Measurements from ENCODE around the gene CRTC1. TPM values are rescaled to one million over a fixed set of nuclear protein-coding genes. Genes with fewer than 3 reads are reported as not detected.

The CRTC1 gene
- total and polyA plus RNA-seq, 2 experiments from 2014 or later = 1.2 to 5.1 TPM

DNA sequence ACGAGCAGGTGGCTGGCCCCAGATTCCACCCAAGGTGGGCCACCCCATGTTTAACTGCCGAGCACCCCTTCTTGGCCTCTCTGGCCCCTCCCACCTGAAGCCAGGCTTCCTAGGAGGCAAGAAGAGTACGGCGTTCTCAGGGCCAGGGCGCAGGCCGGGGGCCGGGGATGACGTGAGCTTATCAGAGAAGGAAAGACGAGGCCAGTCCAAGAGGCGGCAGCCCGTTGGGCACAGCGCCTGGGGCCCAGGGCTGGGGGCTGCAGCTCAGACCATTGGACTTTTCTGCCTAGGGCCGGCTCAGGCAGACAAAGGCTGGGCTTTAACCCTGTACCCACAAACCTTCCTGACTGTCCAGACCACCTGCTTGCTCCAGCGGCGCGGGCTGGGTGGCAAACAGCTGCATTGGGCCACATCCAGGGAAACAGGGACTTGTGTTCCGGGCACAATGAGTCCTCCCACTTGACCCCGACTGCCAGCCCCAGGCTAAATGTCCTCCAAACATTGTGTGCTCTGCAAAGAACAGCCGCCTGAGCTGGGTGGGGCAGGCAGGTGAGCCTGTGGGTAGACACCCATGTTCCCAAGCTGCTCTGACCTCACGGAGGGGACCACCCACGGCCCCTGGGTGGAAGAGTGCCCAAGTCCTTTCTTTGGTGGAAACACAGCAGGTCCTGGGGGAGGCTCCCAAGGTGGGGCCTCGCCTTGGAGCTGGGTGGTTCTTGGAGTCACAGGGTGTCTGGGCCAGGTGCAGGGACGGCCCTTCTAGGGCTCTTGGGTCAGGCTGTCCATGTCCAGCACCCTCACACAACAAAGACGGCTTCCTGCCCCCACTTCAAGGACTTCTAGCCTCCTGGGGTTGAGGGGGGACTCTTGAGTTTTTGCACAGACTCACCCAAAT, 85.8 kb downstream of the CRTC1 start:
- peaks cover 11% of the 10 kb centered on the region for H3K4me1 ChIP-seq (ENCODE audit: insufficient read depth)
- H3K9me3 ChIP-seq (ENCODE audit: low read depth) = no peaks in the 10 kb centered on the region
- WGBS, 2 experiments (ENCODE audit: low coverage in 1 of 2, low lambda C conversion rate in 2 of 2, missing lambda C conversion rate in 2 of 2) = 89 to 90% methylated on average over 24 of the region's 24 CpGs
- H3F3A ChIP-seq (ENCODE audit: insufficient read depth) = peaks cover 11% of the 10 kb centered on the region; the same call in 1 of the 2 replicates
- no peak overlapping the region for H3K9ac ChIP-seq
- no peaks in the 10 kb centered on the region for H3K27me3 ChIP-seq (replicated peaks; ENCODE audit: insufficient read depth)
- DNase-seq = no peak
- no peaks in the 10 kb centered on the region for H3K36me3 ChIP-seq (ENCODE audit: low read depth)
- no peak overlapping the region for H3K4me3 ChIP-seq
- in situ Hi-C loops (cut with MboI) = no loop called here
- TF ChIP-seq EZH2 (IDR thresholded peaks at IDR 0.05; ENCODE audit: insufficient read depth, poor library complexity, severe bottlenecking) (no peak), EZH2phosphoT487 (IDR thresholded peaks at IDR 0.05; ENCODE audit: insufficient read depth, low read depth) (no peak)
- H3K79me2 ChIP-seq (ENCODE audit: insufficient read depth) = no peaks in the 10 kb centered on the region
- H3K27ac ChIP-seq = no peak overlapping the region
- H3K4me2 ChIP-seq (ENCODE audit: unreplicated experiment) = no peak overlapping the region
- no peaks in the 10 kb centered on the region for H4K20me1 ChIP-seq (ENCODE audit: insufficient read depth)
- no peak overlapping the region for H2AFZ ChIP-seq
- H3K9me2 ChIP-seq (ENCODE audit: insufficient read depth) = no peaks in the 10 kb centered on the region

DNA sequence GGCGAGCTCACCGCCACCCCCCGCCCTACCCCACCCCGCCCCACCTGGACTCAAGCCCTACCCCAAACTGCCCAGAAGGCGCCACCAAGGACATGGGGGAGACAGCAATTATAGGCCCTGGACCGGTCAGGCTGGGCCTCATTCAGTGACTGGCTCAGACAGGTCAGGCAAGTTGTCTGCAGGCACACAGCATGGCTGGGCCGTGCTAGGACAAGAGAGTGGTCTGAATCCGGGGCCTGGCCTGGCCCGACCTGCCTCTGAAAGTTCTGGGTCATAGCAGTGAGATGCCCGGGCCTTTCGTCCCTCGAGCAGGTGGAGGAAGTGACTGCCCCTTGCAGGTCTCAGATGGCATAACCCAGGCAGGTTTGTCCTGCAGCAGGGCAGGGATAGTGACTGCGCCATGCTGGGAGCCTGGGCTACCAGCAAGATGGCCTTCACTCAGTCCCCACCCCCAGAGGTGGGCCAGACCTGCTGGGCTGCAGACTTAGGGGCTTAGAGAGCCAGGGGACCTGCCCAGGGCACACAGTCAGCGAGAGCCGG, 86.6 kb downstream of the CRTC1 start:
- Histone ChIP-seq H3K79me2 (ENCODE audit: insufficient read depth) (no peaks in the 10 kb centered on the region), H3K36me3 (ENCODE audit: low read depth) (no peaks in the 10 kb centered on the region), H2AFZ (no peak overlapping the region), H3K9me2 (ENCODE audit: insufficient read depth) (no peaks in the 10 kb centered on the region), H3K4me2 (ENCODE audit: unreplicated experiment) (no peak overlapping the region), H3K9me3 (ENCODE audit: low read depth) (no peaks in the 10 kb centered on the region), H3K4me3 (no peak overlapping the region), H3K27ac (no peak overlapping the region), H3K27me3 (replicated peaks; ENCODE audit: insufficient read depth) (no peaks in the 10 kb centered on the region), H3K9ac (no peak overlapping the region), H4K20me1 (ENCODE audit: insufficient read depth) (no peaks in the 10 kb centered on the region), H3K4me1 (ENCODE audit: insufficient read depth) (peaks cover 3% of the 10 kb centered on the region), H3F3A (ENCODE audit: insufficient read depth) (peaks cover 2% of the 10 kb centered on the region; the same call in 1 of the 2 replicates)
- in situ Hi-C loops (cut with MboI) = no loop called here
- WGBS, 2 experiments (ENCODE audit: low coverage in 1 of 2, low lambda C conversion rate in 2 of 2, missing lambda C conversion rate in 2 of 2) = 93% methylated on average over 15 of the region's 15 CpGs
- DNase-seq = no peak
- TF ChIP-seq EZH2 (IDR thresholded peaks at IDR 0.05; ENCODE audit: insufficient read depth, poor library complexity, severe bottlenecking) = no peak
- no peak for TF ChIP-seq EZH2phosphoT487 (IDR thresholded peaks at IDR 0.05; ENCODE audit: insufficient read depth, low read depth)

DNA sequence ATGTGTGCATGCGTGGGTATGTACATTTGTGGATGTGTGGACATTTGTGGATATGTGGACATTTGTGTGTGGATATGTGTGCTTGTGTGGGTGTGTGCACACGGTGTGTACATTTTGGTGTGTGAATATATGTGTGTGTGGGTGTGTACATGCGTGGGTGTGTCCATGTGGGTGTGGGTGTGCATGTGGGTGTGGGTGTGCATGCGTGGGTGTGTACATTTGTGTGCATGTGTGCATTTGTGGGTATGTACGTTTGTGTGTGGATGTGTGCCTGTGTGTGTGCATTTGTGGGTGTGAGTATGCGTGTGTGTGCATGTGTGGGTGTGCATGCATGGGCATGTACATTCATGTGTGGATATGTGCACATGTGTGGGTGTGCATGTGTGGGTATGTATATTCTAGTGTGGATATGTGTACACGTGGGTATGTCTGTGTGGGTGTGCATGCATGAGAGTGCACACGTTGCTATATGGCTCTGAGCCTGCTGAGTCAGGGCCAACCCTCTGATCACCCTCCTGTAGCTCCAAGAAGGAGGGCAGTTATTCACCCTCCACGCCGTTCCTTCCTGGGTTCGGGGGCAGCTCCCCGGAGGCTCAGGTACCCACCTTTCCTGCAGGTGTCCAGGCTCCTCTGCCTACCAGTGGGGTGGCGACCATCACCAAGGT, 87.3 kb downstream of the CRTC1 start:
- H3K4me3 ChIP-seq = no peak overlapping the region
- H3K4me2 ChIP-seq (ENCODE audit: unreplicated experiment) = no peak overlapping the region
- no peaks in the 10 kb centered on the region for H3K79me2 ChIP-seq (ENCODE audit: insufficient read depth)
- H4K20me1 ChIP-seq (ENCODE audit: insufficient read depth) = no peaks in the 10 kb centered on the region
- no peak for DNase-seq
- peaks cover under 1% of the 10 kb centered on the region; the same call in 1 of the 2 replicates for H3K4me1 ChIP-seq (ENCODE audit: insufficient read depth)
- H3K27ac ChIP-seq = no peak overlapping the region
- WGBS, 2 experiments (ENCODE audit: low coverage in 1 of 2, low lambda C conversion rate in 2 of 2, missing lambda C conversion rate in 2 of 2) = 69 to 76% methylated on average over 13 of the region's 13 CpGs
- in situ Hi-C loops (cut with MboI) = no loop called here
- no peak overlapping the region for H2AFZ ChIP-seq
- TF ChIP-seq EZH2phosphoT487 (IDR thresholded peaks at IDR 0.05; ENCODE audit: insufficient read depth, low read depth) (no peak), EZH2 (IDR thresholded peaks at IDR 0.05; ENCODE audit: insufficient read depth, poor library complexity, severe bottlenecking) (no peak)
- H3K36me3 ChIP-seq (ENCODE audit: low read depth) = no peaks in the 10 kb centered on the region
- H3K9me3 ChIP-seq (ENCODE audit: low read depth) = no peaks in the 10 kb centered on the region
- H3K9me2 ChIP-seq (ENCODE audit: insufficient read depth) = no peaks in the 10 kb centered on the region
- no peaks in the 10 kb centered on the region for H3K27me3 ChIP-seq (replicated peaks; ENCODE audit: insufficient read depth)
- no peaks in the 10 kb centered on the region for H3F3A ChIP-seq (ENCODE audit: insufficient read depth)
- no peak overlapping the region for H3K9ac ChIP-seq

DNA sequence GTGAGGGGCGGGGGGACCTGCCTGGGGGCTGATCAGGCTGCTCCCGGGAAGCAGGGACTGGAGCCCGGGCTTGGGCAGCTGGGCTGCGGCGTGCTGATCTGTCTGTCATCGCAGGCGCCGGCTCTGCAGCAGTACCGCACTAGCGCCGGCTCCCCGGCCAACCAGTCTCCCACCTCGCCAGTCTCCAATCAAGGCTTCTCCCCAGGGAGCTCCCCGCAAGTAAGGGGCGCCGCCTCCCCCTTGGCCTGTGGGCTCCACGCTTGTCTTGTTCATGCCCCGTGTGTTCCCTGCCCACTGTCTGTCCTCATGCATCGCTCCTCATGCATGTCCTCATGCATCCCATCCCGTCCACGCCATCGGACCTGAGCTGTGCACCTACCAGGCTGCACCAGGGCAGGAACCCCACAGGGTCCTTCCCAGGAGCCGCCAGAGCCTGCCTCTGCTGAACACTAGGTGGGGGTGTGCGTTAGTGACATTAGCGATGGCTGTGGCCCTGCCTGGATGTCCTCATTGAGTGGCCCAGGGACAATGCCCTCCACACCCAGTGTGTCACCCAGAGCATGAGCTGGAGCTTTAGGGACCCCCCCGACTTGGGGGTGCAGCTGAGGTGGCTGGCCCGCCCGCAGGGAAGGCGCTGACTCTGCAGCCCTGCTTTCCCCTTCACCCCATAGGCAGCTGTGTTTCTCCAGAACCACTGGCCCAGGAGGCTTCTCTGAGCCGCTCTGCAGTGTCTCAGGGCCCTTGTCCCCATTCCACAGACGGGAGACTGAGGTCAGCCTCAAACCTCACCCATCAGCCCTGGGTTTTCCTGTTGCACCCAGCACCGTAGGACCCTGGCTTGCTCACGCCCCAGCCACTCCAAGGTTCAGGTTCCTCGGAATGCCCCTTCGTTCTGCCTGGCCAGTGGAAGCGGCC, 88.1 kb downstream of the CRTC1 start:
- H3K27ac ChIP-seq = no peak overlapping the region
- no peaks in the 10 kb centered on the region for H3K79me2 ChIP-seq (ENCODE audit: insufficient read depth)
- DNase-seq = no peak
- no peak for TF ChIP-seq EZH2phosphoT487 (IDR thresholded peaks at IDR 0.05; ENCODE audit: insufficient read depth, low read depth)
- no peak for TF ChIP-seq EZH2 (IDR thresholded peaks at IDR 0.05; ENCODE audit: insufficient read depth, poor library complexity, severe bottlenecking)
- no peaks in the 10 kb centered on the region for H3F3A ChIP-seq (ENCODE audit: insufficient read depth)
- no peaks in the 10 kb centered on the region for H3K27me3 ChIP-seq (replicated peaks; ENCODE audit: insufficient read depth)
- H4K20me1 ChIP-seq (ENCODE audit: insufficient read depth) = no peaks in the 10 kb centered on the region
- H3K9me2 ChIP-seq (ENCODE audit: insufficient read depth) = no peaks in the 10 kb centered on the region
- no peak overlapping the region for H2AFZ ChIP-seq
- H3K9me3 ChIP-seq (ENCODE audit: low read depth) = no peaks in the 10 kb centered on the region
- H3K9ac ChIP-seq = no peak overlapping the region
- no peak overlapping the region for H3K4me3 ChIP-seq
- in situ Hi-C loops (cut with MboI) = no loop called here
- H3K4me2 ChIP-seq (ENCODE audit: unreplicated experiment) = no peak overlapping the region
- no peaks in the 10 kb centered on the region for H3K36me3 ChIP-seq (ENCODE audit: low read depth)
- WGBS, 2 experiments (ENCODE audit: low coverage in 1 of 2, low lambda C conversion rate in 2 of 2, missing lambda C conversion rate in 2 of 2) = 89 to 90% methylated on average over 24 to 36 of the region's 36 CpGs
- H3K4me1 ChIP-seq (ENCODE audit: insufficient read depth) = peaks cover 8% of the 10 kb centered on the region
